ENCODE results near the gene SMG6.

SMG6 gene

GRCh38 chr17:2250140-2251095 lies 53.2 kb downstream of the SMG6 start:
- Histone ChIP-seq H3K4me1 (ENCODE audit: control insufficient read depth in 1 of 2, insufficient read depth in 1 of 2, low read depth in 1 of 2, low read length in 1 of 2) (no peaks in the 10 kb centered on the region), H3K4me3 (ENCODE audit: low read depth in 1 of 2, low read length in 1 of 2) (no peak overlapping the region), H3K36me3 (peaks cover 20% of the 10 kb centered on the region), H3K9me3 (no peaks in the 10 kb centered on the region), H3K27me3 (no peaks in the 10 kb centered on the region), H3K27ac (no peak overlapping the region)
- TF ChIP-seq, protein P1, sequence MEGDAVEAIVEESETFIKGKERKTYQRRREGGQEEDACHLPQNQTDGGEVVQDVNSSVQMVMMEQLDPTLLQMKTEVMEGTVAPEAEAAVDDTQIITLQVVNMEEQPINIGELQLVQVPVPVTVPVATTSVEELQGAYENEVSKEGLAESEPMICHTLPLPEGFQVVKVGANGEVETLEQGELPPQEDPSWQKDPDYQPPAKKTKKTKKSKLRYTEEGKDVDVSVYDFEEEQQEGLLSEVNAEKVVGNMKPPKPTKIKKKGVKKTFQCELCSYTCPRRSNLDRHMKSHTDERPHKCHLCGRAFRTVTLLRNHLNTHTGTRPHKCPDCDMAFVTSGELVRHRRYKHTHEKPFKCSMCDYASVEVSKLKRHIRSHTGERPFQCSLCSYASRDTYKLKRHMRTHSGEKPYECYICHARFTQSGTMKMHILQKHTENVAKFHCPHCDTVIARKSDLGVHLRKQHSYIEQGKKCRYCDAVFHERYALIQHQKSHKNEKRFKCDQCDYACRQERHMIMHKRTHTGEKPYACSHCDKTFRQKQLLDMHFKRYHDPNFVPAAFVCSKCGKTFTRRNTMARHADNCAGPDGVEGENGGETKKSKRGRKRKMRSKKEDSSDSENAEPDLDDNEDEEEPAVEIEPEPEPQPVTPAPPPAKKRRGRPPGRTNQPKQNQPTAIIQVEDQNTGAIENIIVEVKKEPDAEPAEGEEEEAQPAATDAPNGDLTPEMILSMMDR (IDR thresholded peaks at IDR 0.05): no peak

GRCh38 chr17:2247005-2247404 lies 56.6 kb downstream of the SMG6 start:
- H3K9me3 ChIP-seq: no peaks in the 10 kb centered on the region
- H3K4me1 ChIP-seq (ENCODE audit: control insufficient read depth in 1 of 2, insufficient read depth in 1 of 2, low read depth in 1 of 2, low read length in 1 of 2): no peaks in the 10 kb centered on the region
- no peak overlapping the region for H3K4me3 ChIP-seq (ENCODE audit: low read depth in 1 of 2, low read length in 1 of 2)
- peaks cover 28% of the 10 kb centered on the region for H3K36me3 ChIP-seq
- H3K27ac ChIP-seq: no peak overlapping the region
- no peaks in the 10 kb centered on the region for H3K27me3 ChIP-seq
- TF ChIP-seq, protein P1 (IDR thresholded peaks at IDR 0.05): no peak

DNA sequence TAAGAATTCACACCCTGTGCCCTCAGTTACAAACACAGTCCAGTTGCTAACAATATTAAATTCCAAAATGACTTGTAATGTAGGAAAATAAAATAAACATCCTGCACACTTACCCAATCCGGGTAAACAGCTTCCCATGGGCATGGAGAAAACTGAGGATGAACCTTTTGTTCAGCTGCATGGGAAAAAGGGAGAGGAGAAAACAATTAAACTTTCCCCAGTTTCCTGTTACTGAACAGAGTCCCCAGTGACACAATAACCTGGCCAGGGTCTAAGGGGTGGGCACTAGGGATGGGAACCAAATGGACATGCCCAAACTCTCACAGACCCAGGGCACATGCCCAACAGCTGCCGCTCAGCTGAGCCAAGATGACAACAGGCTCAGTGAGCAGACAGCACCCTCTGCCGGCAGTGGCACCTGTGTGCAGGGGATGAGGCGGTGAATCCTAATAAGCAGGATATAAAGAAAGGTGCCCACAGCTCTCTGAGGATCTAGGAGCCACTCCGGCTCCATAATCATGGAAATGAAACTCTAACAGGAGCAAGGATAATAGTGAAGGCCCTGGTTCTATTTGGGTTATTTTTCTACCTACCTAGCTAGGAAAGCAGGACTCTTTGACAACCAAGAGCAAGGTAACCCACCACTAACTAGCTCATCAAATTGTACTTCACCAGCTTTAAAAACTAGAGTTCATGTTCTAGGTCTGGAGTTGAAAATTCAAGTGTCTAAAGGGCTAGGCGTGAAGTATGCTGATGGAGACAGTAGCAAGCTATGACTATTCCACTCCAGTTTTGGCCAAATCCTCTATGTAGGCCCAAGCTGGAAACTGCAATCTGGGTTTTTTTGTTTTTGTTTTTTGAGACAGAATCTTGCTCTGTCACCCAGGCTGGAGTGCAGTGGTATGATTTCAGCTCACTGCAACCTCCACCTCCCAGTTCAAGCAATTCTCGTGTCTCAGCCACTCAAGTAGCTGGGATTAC lies 58.8 kb downstream of the SMG6 start:
- no peak overlapping the region for H3K4me3 ChIP-seq (ENCODE audit: low read depth in 1 of 2, low read length in 1 of 2)
- no peaks in the 10 kb centered on the region for H3K4me1 ChIP-seq (ENCODE audit: control insufficient read depth in 1 of 2, insufficient read depth in 1 of 2, low read depth in 1 of 2, low read length in 1 of 2)
- no peak overlapping the region for H3K27ac ChIP-seq
- TF ChIP-seq, protein P1 (IDR thresholded peaks at IDR 0.05): peak; percentile 89
- peaks cover 39% of the 10 kb centered on the region for H3K36me3 ChIP-seq
- H3K27me3 ChIP-seq: no peaks in the 10 kb centered on the region
- no peaks in the 10 kb centered on the region for H3K9me3 ChIP-seq

- Histone ChIP-seq H3K27ac (no peak overlapping the region), H3K36me3 (peaks cover 34% of the 10 kb centered on the region), H3K27me3 (no peaks in the 10 kb centered on the region), H3K4me1 (ENCODE audit: control insufficient read depth in 1 of 2, insufficient read depth in 1 of 2, low read depth in 1 of 2, low read length in 1 of 2) (no peaks in the 10 kb centered on the region), H3K9me3 (no peaks in the 10 kb centered on the region), H3K4me3 (ENCODE audit: low read depth in 1 of 2, low read length in 1 of 2) (no peak overlapping the region)
- TF ChIP-seq, protein P1 (IDR thresholded peaks at IDR 0.05): no peak
These were observed 59.6 kb downstream of the SMG6 start for GRCh38 chr17:2243953-2244352.

DNA sequence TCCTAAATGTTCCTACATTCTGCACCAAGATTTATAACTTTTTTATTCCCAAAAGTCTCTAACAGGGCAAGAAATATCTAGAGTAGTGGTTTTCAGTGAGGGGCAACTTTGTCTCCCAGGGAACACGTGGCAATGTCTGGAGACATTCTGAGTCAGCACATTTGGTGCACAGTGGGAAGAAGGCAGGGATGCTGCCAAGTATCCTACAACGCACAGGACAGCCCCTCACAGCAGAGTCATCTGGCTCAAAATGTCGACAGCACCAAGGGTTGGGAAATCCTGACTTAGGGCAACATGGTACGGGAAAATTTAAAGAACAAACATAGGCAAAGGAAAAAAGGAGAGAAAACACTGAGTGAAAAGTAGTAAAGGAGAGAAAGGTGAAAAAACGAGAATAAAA lies 61.8 kb downstream of the SMG6 start:
- no peak overlapping the region for H3K4me3 ChIP-seq (ENCODE audit: low read depth in 1 of 2, low read length in 1 of 2)
- no peaks in the 10 kb centered on the region for H3K27me3 ChIP-seq
- no peaks in the 10 kb centered on the region for H3K4me1 ChIP-seq (ENCODE audit: control insufficient read depth in 1 of 2, insufficient read depth in 1 of 2, low read depth in 1 of 2, low read length in 1 of 2)
- H3K27ac ChIP-seq: no peak overlapping the region
- no peaks in the 10 kb centered on the region for H3K9me3 ChIP-seq
- peaks cover 44% of the 10 kb centered on the region for H3K36me3 ChIP-seq
- TF ChIP-seq, protein P1 (IDR thresholded peaks at IDR 0.05): no peak

All from neutrophil (primary cell).